Progenitor cell of endocrine pancreas (in vitro differentiated cells): ENCODE data around the gene USP49. TPM values are rescaled to one million over a fixed set of nuclear protein-coding genes. Genes with fewer than 3 reads are reported as not detected.

ENCODE experiments used
- DNase-seq: peaks from one replicate; pipeline ENCODE4 v3.0.0; 2021; ENCODE audit warnings: low spot score; ENCODE audit not compliant: unreplicated experiment
- H3K27ac Mint-ChIP-seq: 2 replicates; pipeline ENCODE4 v1.8.0; 2021; ENCODE audit warnings: mild to moderate bottlenecking, moderate library complexity, mixed read lengths
- H3K27me3 Mint-ChIP-seq: 2 replicates; pipeline ENCODE4 v1.8.0; 2021; ENCODE audit warnings: mixed read lengths
- H3K36me3 Mint-ChIP-seq: 2 replicates; pipeline ENCODE4 v1.8.0; 2022; ENCODE audit warnings: mixed read lengths; ENCODE audit not compliant: insufficient read depth
- H3K4me1 Mint-ChIP-seq: 2 replicates; pipeline ENCODE4 v1.8.0; 2021; ENCODE audit warnings: low read depth, mixed read lengths
- H3K4me3 Mint-ChIP-seq: 2 replicates; pipeline ENCODE4 v1.8.0; 2021; ENCODE audit warnings: low read depth, mild to moderate bottlenecking, moderate library complexity, mixed read lengths
- H3K9me3 Mint-ChIP-seq: 2 replicates; pipeline ENCODE4 v1.8.0; 2021; ENCODE audit warnings: low read depth, mixed read lengths
- CTCF ChIP-seq: fragments of 200-600 bp; sonication (generic); IDR thresholded peaks from one replicate; pipeline ENCODE4 v1.5.0; 2021; ENCODE audit warnings: antibody characterized with exemption, mild to moderate bottlenecking; ENCODE audit not compliant: unreplicated experiment
- total RNA-seq: library from RNA; stranded (reverse); gene quantifications from 2 replicates; pipeline ENCODE4 v1.2.1, GENCODE V29; 2021

Gene USP49
- total RNA-seq, 1 donor from 2014 or later, result 19.4 TPM

- H3K27ac Mint-ChIP-seq, result no peak overlapping the region
- H3K9me3 Mint-ChIP-seq, result no peaks in the 10 kb centered on the region
- H3K4me3 Mint-ChIP-seq, result no peak overlapping the region
Observed at GRCh38 chr6:41748102-41748477, 147.1 kb downstream of the USP49 start.

DNA sequence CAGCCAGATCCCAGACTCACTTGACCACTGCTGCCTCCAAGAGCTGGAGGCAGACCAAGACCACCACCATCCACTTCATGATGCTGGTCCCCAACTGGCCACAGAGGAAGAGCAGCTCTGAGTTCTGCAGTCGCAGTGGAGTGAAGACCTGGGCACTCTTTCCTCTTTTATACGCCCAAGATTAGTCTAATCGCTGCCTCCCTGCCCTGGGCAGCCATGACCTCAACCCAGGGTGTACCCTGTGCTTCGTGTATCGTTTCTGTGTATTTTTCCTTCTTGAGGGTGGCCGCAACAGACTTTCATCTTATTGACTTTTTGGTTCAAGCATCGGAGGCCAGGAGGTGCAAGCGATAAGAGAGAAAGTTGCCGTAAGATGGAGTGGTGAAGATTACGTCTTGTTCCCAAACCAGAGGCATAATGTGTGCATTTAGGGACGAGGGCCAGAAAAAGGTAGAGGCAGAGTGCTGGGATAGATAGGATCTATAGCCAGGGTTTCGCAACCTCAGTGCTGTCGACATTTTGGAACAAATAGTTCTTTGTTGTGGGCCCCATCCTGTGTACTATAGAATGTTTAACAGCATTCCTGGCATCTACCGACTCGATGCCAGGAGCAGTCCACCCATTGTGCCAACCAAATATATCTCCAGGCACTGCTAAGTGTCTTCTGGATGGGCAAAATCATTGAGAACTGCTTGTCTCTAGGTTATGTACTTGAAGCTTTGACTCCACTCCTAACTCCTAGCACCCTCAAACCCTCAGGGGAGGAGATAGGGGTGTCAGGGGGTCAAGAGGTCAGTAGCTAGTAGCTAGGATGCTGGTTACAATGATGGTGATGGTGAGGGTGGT, 147.7 kb downstream of the USP49 start, which contains the start of gene PGC:
Gene PGC, minus strand, starts transcription at position 142 of the 846 bp plus-strand sequence. Its CDS starts 63 bp downstream, at position 79.
- Mint-ChIP-seq H3K36me3 (no peaks in the 10 kb centered on the region), H3K4me3 (no peak within 1 kb of the TSS), H3K9me3 (no peaks in the 10 kb centered on the region), H3K4me1 (peaks cover 5% of the 10 kb centered on the region), H3K27ac (no peak within 1 kb of the TSS), H3K27me3 (peaks cover 15% of the 10 kb centered on the region)
- no peak for TF ChIP-seq CTCF
- DNase-seq, result no peak

More at GRCh38 chr6:41748102-41748477, 147.1 kb downstream of the USP49 start:
- Mint-ChIP-seq H3K36me3 (no peaks in the 10 kb centered on the region), H3K4me1 (peaks cover 5% of the 10 kb centered on the region), H3K27me3 (peaks cover 13% of the 10 kb centered on the region)
- DNase-seq, result no peak
- TF ChIP-seq CTCF, result no peak

DNA sequence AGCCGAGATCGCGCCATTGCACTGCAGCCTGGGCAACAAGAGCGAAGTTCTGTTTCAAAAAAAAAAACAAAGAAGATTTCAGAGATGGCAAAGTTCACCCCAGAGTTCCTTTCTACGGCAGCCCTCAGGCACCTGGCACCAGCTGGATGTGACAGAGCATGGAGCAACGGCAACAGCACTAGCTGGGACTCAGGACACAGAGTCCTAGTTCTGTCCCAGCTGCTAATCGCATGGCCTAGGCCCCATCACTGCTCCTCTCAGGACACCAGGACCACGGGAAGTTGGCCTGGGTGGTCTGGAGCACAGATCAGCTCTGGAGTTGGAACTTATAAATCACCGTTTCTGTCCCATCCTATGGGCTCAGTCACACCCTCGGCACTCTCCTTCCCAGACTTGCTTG, 149.1 kb downstream of the USP49 start:
- peaks cover 18% of the 10 kb centered on the region for H3K27me3 Mint-ChIP-seq
- no peak for TF ChIP-seq CTCF
- DNase-seq, result no peak
- no peak overlapping the region for H3K27ac Mint-ChIP-seq
- H3K4me1 Mint-ChIP-seq, result peaks cover 10% of the 10 kb centered on the region
- H3K4me3 Mint-ChIP-seq, result no peak overlapping the region
- no peaks in the 10 kb centered on the region for H3K36me3 Mint-ChIP-seq
- no peaks in the 10 kb centered on the region for H3K9me3 Mint-ChIP-seq

DNA sequence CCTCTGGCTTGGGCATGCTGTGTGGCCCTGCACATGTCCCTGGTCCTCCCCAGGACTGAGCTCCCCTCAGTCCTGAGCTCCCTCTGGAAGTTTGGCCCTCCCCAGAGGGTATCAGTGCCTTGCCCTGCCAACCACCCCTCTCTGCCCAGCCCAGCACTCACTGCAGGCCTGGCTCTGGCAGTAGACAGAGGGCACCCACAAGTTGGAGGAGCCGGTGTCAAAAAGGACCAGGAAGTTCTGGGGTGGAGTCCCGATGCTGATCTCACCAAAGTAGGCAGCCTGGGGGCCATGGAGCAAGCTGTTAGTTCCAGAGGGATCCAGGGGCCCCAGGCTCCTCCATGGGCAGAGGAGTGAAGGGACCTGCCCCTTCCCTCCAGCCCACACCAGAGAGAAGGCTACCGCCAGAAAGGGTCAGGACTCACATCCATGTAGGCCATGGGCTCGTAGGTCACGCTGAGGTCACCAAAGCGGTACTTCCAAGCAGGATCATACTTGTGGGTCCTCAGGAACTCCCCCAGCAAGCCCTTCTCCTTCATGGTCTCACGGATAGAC, 150.9 kb downstream of the USP49 start:
- peaks cover 10% of the 10 kb centered on the region for H3K4me1 Mint-ChIP-seq
- H3K27ac Mint-ChIP-seq, result no peak overlapping the region
- no peaks in the 10 kb centered on the region for H3K9me3 Mint-ChIP-seq
- no peak overlapping the region for H3K4me3 Mint-ChIP-seq
- TF ChIP-seq CTCF, result no peak
- no peak for DNase-seq
- no peaks in the 10 kb centered on the region for H3K36me3 Mint-ChIP-seq
- H3K27me3 Mint-ChIP-seq, result peaks cover 12% of the 10 kb centered on the region

- Mint-ChIP-seq H3K27ac (no peak overlapping the region), H3K9me3 (no peaks in the 10 kb centered on the region)
Observed at GRCh38 chr6:41743406-41744235, 151.6 kb downstream of the USP49 start.

More at GRCh38 chr6:41743406-41744235, 151.6 kb downstream of the USP49 start:
- H3K4me1 Mint-ChIP-seq, result peaks cover 12% of the 10 kb centered on the region
- no peak for TF ChIP-seq CTCF
- no peaks in the 10 kb centered on the region for H3K36me3 Mint-ChIP-seq
- H3K27me3 Mint-ChIP-seq, result peaks cover 12% of the 10 kb centered on the region
- no peak for DNase-seq
- H3K4me3 Mint-ChIP-seq, result no peak overlapping the region
